GM18907 (cell line): ENCODE measurements around the gene LELP1.
"Not testable (repeated sequence)": the region's sequence is repeated elsewhere in the genome, so short reads cannot be mapped to it uniquely, and the experiment has no call there.

ENCODE experiments used
- ATAC-seq: cut with Tn5 transposase; IDR thresholded peaks from one replicate; pipeline ENCODE4 v1.9.1; 2021; ENCODE audit warnings: mild to moderate bottlenecking, moderate library complexity; ENCODE audit not compliant: unreplicated experiment

The LELP1 gene

GRCh38 chr1:153228491-153228890 lies 25.3 kb downstream of the LELP1 start:
- no peak for ATAC-seq

- not testable (repeated sequence) for ATAC-seq
Measured at GRCh38 chr1:153229076-153229829, 26.0 kb downstream of the LELP1 start.

- ATAC-seq: no peak
Measured at GRCh38 chr1:153231363-153231762, 28.1 kb downstream of the LELP1 start.

GRCh38 chr1:153231785-153232184 lies 28.6 kb downstream of the LELP1 start:
- ATAC-seq: no peak

- ATAC-seq: no peak
Measured at GRCh38 chr1:153232553-153232952, 29.3 kb downstream of the LELP1 start.

GRCh38 chr1:153233448-153233847 lies 30.2 kb downstream of the LELP1 start:
- ATAC-seq: no peak

GRCh38 chr1:153238527-153238926 lies 35.3 kb downstream of the LELP1 start:
- no peak for ATAC-seq

- no peak for ATAC-seq
Measured at GRCh38 chr1:153242160-153242559, 38.9 kb downstream of the LELP1 start.

GRCh38 chr1:153245466-153245865 lies 42.2 kb downstream of the LELP1 start:
- ATAC-seq: no peak

GRCh38 chr1:153246018-153246417 lies 42.8 kb downstream of the LELP1 start:
- no peak for ATAC-seq

GRCh38 chr1:153246825-153247224 lies 43.6 kb downstream of the LELP1 start:
- no peak for ATAC-seq

GRCh38 chr1:153248176-153248879 lies 45.1 kb downstream of the LELP1 start:
- no peak for ATAC-seq

GRCh38 chr1:153250166-153250565 lies 46.9 kb downstream of the LELP1 start:
- ATAC-seq: no peak

GRCh38 chr1:153251087-153251486 lies 47.9 kb downstream of the LELP1 start:
- no peak for ATAC-seq

- ATAC-seq: no peak
Measured at GRCh38 chr1:153251562-153251961, 48.3 kb downstream of the LELP1 start.

- ATAC-seq: no peak
Measured at GRCh38 chr1:153251988-153252387, 48.8 kb downstream of the LELP1 start.

- ATAC-seq: no peak
Measured at GRCh38 chr1:153253076-153253475, 49.8 kb downstream of the LELP1 start.

GRCh38 chr1:153253693-153254092 lies 50.5 kb downstream of the LELP1 start:
- peak; percentile 66 for ATAC-seq
